CD4-positive, alpha-beta T cell treated with Interleukin-6 for 4 hours (primary cell): ENCODE measurements around the gene RNF44.
"Not testable (repeated sequence)": the region's sequence is repeated elsewhere in the genome, so short reads cannot be mapped to it uniquely, and the experiment has no call there.

Experiments used
- DNase-seq: peaks from one replicate; pipeline ENCODE4 v3.0.0-alpha.2; 2020; ENCODE audit warnings: mixed read lengths

The RNF44 gene

GRCh38 chr5:176550937-176551336 is 13.7 kb upstream of the RNF44 start:
- not testable (repeated sequence) for DNase-seq

- no peak for DNase-seq
Observed at GRCh38 chr5:176550275-176550831, 13.2 kb upstream of the RNF44 start.

- DNase-seq: no peak
Observed at GRCh38 chr5:176549871-176550270, 12.7 kb upstream of the RNF44 start.

GRCh38 chr5:176548967-176549444 is 11.8 kb upstream of the RNF44 start, which contains the start of gene CDHR2:
Gene CDHR2 (plus strand): TSS chr5:176549342. CDS start chr5:176565353, 16,011 bp downstream.
- DNase-seq: no peak

- no peak for DNase-seq
Observed at GRCh38 chr5:176547802-176548201, 10.6 kb upstream of the RNF44 start.

GRCh38 chr5:176545737-176546509 is 8.7 kb upstream of the RNF44 start:
- no peak for DNase-seq

- no peak for DNase-seq
Observed at GRCh38 chr5:176545388-176545736, 8.2 kb upstream of the RNF44 start.

- DNase-seq: peak; percentile 81
Observed at GRCh38 chr5:176543428-176544182, 6.4 kb upstream of the RNF44 start.

- DNase-seq: peak; percentile 54
Observed at GRCh38 chr5:176542596-176543427, 5.6 kb upstream of the RNF44 start.

- DNase-seq: peak; percentile 80
Observed at GRCh38 chr5:176542135-176542595, 5.0 kb upstream of the RNF44 start.

- DNase-seq: peak; percentile 90
Observed at GRCh38 chr5:176541338-176542134, 4.3 kb upstream of the RNF44 start.

- DNase-seq: peak; percentile 22
Observed at GRCh38 chr5:176540956-176541337, 3.7 kb upstream of the RNF44 start.

GRCh38 chr5:176540476-176540899 is 3.3 kb upstream of the RNF44 start:
- no peak for DNase-seq

- no peak for DNase-seq
Observed at GRCh38 chr5:176538989-176539384, 1.8 kb upstream of the RNF44 start.

GRCh38 chr5:176538230-176538988 is 1.2 kb upstream of the RNF44 start:
- no peak for DNase-seq

- peak; percentile 97 for DNase-seq
Observed at GRCh38 chr5:176537554-176538229, 490 bp upstream of the RNF44 start.

- peak; percentile 90 for DNase-seq
Observed at GRCh38 chr5:176536132-176536901, 885 bp downstream of the RNF44 start.

GRCh38 chr5:176535664-176536131 is 1.5 kb downstream of the RNF44 start:
- peak; percentile 21 for DNase-seq

GRCh38 chr5:176535101-176535663 is 2.0 kb downstream of the RNF44 start:
- peak; percentile 63 for DNase-seq
